GM13976 (cell line): ENCODE measurements around the gene CACNA2D3.
A peak's percentile ranks its signal among the peaks of the same experiment; 100 is the strongest.

ENCODE experiments used
- DNase-seq: peaks from one replicate; pipeline ENCODE4 v3.0.0; 2012; ENCODE audit warnings: low spot score
- CTCF ChIP-seq: IDR thresholded peaks from 2 replicates; pipeline ENCODE4 v1.5.1; 2012; ENCODE audit warnings: borderline replicate concordance, mild to moderate bottlenecking; ENCODE audit not compliant: insufficient read depth; ENCODE audit errors: extremely low read depth, missing control alignments, control extremely low read depth
- in situ Hi-C: fragments of 300-500 bp; cut with MboI; formaldehyde crosslinking; loops from one replicate; pipeline ENCODE4 v1.12.0; 2022; ENCODE audit warnings: low sequenced_read_pairs, mixed read lengths, inconsistent platforms; ENCODE audit not compliant: unreplicated experiment

Gene CACNA2D3

GRCh38 chr3:54427941-54428871 lies 305.9 kb downstream of the CACNA2D3 start:
- peak; percentile 73 for TF ChIP-seq CTCF
- in situ Hi-C loops: no loop called here
- peak; percentile 40 for DNase-seq

- no peak for DNase-seq
- no peak for TF ChIP-seq CTCF
- in situ Hi-C loops: no loop called here
Measured at GRCh38 chr3:54432975-54433374, 310.6 kb downstream of the CACNA2D3 start.

- no peak for DNase-seq
- in situ Hi-C loops: no loop called here
- no peak for TF ChIP-seq CTCF
Measured at GRCh38 chr3:54433846-54434245, 311.5 kb downstream of the CACNA2D3 start.

GRCh38 chr3:54434756-54435155 lies 312.4 kb downstream of the CACNA2D3 start:
- TF ChIP-seq CTCF: no peak
- no peak for DNase-seq
- in situ Hi-C loops: no loop called here

GRCh38 chr3:54437271-54437670 lies 314.9 kb downstream of the CACNA2D3 start:
- TF ChIP-seq CTCF: no peak
- in situ Hi-C loops: no loop called here
- no peak for DNase-seq

- in situ Hi-C loops: no loop called here
- DNase-seq: no peak
- no peak for TF ChIP-seq CTCF
Measured at GRCh38 chr3:54443561-54444161, 321.3 kb downstream of the CACNA2D3 start.
